Hematopoietic multipotent progenitor cell treated with erythropoietin and hydrocortisone succinate and interleukin-3 and kit ligand, for 17 days (in vitro differentiated cells): ENCODE data around the gene NMBR.
A peak's percentile ranks its signal among the peaks of the same experiment; 100 is the strongest.
"Not testable (repeated sequence)": the region's sequence is repeated elsewhere in the genome, so short reads cannot be mapped to it uniquely, and the experiment has no call there.

Experiments
- DNase-seq: peaks from one replicate; pipeline ENCODE4 v3.0.0-alpha.2; 2015; ENCODE audit warnings: low spot score

NMBR gene

GRCh38 chr6:142146828-142147662 is at the start of gene NMBR, which contains the start of gene VTA1:
TSS of gene NMBR (minus strand) at chr6:142147122. CDS start at chr6:142088658, 58,464 bp downstream.
TSS of gene VTA1 (plus strand) at chr6:142147263. CDS start at chr6:142147288, 25 bp downstream.
- DNase-seq: peak; percentile 94

GRCh38 chr6:142195862-142196541 is 49.1 kb upstream of the NMBR start:
- DNase-seq: no peak

- no peak for DNase-seq
Observed at GRCh38 chr6:142193621-142194020, 46.7 kb upstream of the NMBR start.

DNA sequence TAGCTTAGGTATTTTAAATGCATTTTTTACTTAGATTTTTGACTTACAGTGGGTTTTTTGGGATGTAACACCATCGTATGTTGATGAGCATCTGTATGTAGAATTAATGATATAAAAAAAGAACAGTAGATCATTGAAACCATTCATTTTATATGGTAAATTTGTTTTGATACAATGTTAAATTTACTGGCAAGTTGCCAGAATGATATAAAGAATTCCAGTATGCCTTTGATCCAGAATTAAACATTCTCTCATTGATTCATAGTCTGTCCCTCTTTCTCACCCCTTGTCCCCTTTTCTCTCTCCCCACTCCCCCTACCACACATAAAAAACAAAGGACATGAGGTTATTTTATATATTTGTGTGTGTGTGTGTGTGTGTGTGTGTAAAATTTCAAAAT is 45.4 kb upstream of the NMBR start:
- DNase-seq: no peak

- no peak for DNase-seq
Observed at GRCh38 chr6:142189057-142189456, 42.1 kb upstream of the NMBR start.

- DNase-seq: not testable (repeated sequence)
Observed at GRCh38 chr6:142188341-142188740, 41.4 kb upstream of the NMBR start.

GRCh38 chr6:142187209-142187608 is 40.3 kb upstream of the NMBR start:
- no peak for DNase-seq

DNA sequence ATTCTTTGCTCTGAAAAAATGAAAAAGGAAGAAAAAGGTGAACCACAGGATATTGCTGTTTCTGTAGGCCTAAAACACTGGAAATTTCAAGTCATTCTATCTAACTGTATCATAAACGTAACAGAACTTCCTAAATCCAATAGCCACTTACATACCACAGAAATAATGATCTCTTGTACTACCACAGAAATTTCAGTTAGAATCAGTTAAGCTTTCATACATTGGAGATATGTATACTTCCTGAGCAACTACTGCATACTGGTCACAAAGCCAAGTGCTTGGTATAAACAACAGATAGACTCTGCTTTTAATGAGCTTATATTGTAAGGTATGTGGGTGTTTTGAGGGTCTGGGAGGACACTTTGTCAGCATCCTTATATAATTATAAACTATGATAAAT is 38.7 kb upstream of the NMBR start:
- no peak for DNase-seq

- DNase-seq: no peak
Observed at GRCh38 chr6:142184307-142184706, 37.4 kb upstream of the NMBR start.

GRCh38 chr6:142183351-142183750 is 36.4 kb upstream of the NMBR start:
- no peak for DNase-seq

- DNase-seq: no peak
Observed at GRCh38 chr6:142182004-142182403, 35.1 kb upstream of the NMBR start.

DNA sequence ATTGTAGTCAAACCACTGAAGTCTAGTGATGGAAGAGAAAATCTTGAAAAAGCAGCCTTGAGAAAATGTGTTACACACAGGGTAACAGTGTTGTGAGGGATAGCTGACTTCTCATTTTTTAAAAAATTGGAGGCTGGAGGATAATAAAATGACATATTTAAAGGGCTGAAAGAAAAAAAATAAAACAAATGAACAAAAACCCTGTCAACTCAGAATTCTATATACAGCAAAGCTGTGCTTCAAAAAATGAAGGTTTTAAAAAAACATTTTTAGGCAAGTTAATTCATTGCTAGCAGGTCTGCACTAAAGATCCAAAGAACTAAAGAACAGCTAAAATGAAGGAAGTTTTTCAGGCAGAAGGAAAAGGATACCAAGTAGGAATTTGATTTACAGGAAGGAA is 31.2 kb upstream of the NMBR start:
- no peak for DNase-seq

DNA sequence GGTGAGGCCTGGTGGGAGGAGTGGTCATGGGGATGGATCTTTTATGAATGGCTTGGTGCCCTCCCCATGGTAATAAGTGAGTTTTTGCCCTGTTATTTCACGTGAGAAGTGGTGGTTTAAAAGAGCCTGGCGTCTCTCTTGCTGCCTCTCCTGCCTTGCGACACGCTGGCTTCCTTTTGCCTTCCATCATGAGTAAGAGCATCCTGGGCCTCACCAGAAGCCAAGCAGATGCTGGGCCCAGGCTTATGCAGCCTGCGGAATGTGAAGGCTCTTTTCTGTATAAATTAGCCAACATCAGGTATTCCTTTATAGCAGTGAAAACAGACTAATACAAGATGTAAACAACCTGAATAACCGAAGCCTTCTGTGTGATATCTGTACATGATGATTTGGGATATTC is 27.8 kb upstream of the NMBR start:
- no peak for DNase-seq

DNA sequence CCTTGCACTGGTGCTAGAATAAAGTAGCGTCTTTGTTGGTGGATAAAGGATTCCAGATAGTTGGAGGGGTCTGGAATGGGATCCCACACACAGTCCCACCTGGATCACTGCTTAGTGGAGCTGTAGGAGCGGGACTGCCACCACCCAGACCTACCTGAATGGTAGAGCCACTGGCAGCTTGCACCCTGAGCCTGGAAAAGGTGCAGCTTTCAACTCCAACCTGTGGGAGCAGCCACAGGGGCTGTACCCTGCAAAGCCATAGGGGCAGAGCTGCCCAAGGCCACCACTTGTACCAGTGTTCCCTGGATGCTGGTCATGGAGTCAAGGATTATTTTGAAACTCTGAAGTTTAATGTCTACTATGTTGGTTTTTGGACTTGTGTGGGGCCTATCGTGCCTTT is 27.1 kb upstream of the NMBR start:
- DNase-seq: no peak

- no peak for DNase-seq
Observed at GRCh38 chr6:142172758-142173157, 25.8 kb upstream of the NMBR start.

GRCh38 chr6:142171351-142171750 is 24.4 kb upstream of the NMBR start:
- no peak for DNase-seq

GRCh38 chr6:142167486-142167885 is 20.6 kb upstream of the NMBR start:
- DNase-seq: no peak

DNA sequence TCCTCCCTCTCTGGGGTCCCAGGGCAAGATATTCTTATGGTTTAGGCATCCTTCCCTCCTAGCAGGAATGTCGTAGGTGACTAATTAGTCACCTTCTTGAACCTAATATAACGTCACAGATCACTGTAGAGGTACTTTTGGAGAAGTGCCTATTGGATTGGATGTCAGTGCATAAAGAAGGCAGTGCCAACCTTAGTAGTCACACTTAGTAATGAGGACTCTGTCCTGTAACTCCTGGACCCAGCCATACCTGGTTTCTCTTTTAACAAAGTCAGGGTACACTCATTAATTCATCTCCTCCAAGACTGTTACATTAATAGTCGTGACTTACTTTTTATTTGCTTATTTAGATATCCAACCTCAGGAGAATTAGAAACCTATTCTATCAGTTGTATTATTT is 20.1 kb upstream of the NMBR start:
- no peak for DNase-seq

DNA sequence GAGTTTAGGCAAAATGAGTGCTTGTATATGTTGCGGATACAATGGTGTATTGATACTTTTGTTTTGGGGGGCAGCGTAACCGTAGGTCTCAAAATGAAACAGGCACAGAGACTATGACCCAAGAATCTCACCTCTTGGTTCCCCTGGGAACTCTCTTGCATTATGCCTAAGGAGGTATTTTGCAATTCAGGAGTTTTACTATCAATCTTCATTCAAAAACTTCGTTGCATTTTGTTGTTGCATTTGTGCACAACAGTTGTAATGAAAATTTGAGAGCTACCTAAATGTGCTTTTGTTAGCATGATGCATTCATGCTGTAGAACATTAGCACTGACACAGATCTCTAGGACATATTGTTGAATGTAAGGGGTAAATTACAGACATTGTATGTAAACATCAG is 18.3 kb upstream of the NMBR start:
- DNase-seq: no peak

GRCh38 chr6:142162780-142163179 is 15.9 kb upstream of the NMBR start:
- DNase-seq: no peak

GRCh38 chr6:142156758-142157068 is 9.8 kb upstream of the NMBR start:
- DNase-seq: not testable (repeated sequence)

DNA sequence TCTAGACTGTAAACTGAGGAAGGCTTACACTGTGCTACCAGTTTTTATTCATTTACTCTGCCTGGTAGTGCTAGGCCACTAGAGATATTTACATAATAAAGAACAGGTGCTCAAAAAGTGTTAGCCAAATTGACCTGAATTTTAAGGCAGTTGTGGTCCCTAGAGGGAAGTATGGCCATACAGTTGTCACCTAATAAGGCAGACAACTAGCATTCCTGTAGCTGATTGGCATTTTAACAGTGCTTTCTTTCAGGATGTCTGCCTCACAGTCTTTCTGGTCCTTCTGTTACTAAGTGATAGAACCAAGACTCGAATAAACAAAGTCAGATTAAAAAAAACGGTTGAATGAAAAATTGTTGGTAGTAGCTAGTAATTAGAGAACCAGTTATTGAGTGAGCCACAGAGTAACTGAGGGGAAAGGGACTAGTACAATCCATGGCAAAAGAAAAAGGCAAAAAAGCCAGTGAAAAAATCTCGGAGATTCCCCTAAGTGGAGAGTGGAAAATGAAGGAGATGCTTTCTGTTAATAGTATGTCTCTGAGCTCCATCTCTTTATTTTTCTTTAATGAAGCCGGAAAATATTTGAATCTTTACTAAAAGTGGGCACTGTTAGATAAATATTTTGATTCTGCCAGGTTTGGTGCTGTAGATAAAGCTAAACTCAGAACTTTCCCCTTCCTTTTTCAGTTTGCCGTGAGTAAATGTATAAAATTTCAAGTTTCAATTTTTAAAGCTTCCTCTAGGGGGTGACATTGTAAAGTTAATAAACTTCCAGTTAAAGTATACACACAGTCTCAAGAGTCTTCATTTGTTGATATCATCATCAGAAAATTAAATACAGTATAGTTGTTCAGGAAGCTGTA is 9.2 kb upstream of the NMBR start:
- DNase-seq: peak; percentile 65

DNA sequence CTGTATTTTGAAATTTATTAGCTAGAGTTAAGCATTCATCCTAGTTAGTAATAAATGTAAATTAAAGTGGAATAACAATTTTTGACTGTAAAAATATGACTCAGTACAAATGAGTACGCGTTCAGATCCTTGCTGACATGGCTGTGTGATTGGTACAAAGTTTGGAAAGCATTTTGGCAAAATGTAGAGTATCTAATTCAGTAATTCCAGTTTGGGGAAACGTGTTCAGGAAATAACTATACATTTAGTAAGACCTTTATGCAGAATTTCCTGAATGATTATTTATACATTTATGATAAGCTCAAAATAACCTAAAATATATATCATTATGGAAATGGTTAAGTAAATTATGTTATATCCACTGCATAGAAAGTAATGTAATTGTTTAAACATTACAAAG is 8.2 kb upstream of the NMBR start:
- no peak for DNase-seq
